DMS114 treated with DMSO at 0.1 percent for 48 hours (cell line): Measurements from ENCODE around the gene CCSAP.

Source experiments
- DNase-seq: peaks from one replicate; lab custom pipeline; 2025; ENCODE audit not compliant: unreplicated experiment; lab: John Stamatoyannopoulos, UW

CCSAP gene

GRCh38 chr1:229326601-229327000, 16.2 kb downstream of the CCSAP start:
- DNase-seq = no peak

- DNase-seq = no peak
Observed at GRCh38 chr1:229325853-229326487, 16.9 kb downstream of the CCSAP start.

GRCh38 chr1:229325401-229325800, 17.4 kb downstream of the CCSAP start:
- no peak for DNase-seq

GRCh38 chr1:229323885-229324553, 18.8 kb downstream of the CCSAP start:
- no peak for DNase-seq

- DNase-seq = no peak
Observed at GRCh38 chr1:229323201-229323600, 19.6 kb downstream of the CCSAP start.

- no peak for DNase-seq
Observed at GRCh38 chr1:229319487-229319886, 23.4 kb downstream of the CCSAP start.

GRCh38 chr1:229318056-229318455, 24.8 kb downstream of the CCSAP start:
- DNase-seq = no peak

- no peak for DNase-seq
Observed at GRCh38 chr1:229316166-229316565, 26.7 kb downstream of the CCSAP start.

GRCh38 chr1:229310833-229311232, 32.0 kb downstream of the CCSAP start:
- no peak for DNase-seq

GRCh38 chr1:229309684-229310083, 33.2 kb downstream of the CCSAP start:
- DNase-seq = no peak

- no peak for DNase-seq
Observed at GRCh38 chr1:229309074-229309473, 33.8 kb downstream of the CCSAP start.

- DNase-seq = no peak
Observed at GRCh38 chr1:229305392-229305791, 37.5 kb downstream of the CCSAP start.

GRCh38 chr1:229303855-229304254, 39.0 kb downstream of the CCSAP start:
- no peak for DNase-seq

- no peak for DNase-seq
Observed at GRCh38 chr1:229302740-229303139, 40.1 kb downstream of the CCSAP start.

- no peak for DNase-seq
Observed at GRCh38 chr1:229300099-229300757, 42.6 kb downstream of the CCSAP start.

GRCh38 chr1:229298887-229299503, 43.9 kb downstream of the CCSAP start:
- DNase-seq = no peak

- DNase-seq = no peak
Observed at GRCh38 chr1:229298420-229298819, 44.4 kb downstream of the CCSAP start.

- no peak for DNase-seq
Observed at GRCh38 chr1:229297746-229298145, 45.1 kb downstream of the CCSAP start.

- DNase-seq = no peak
Observed at GRCh38 chr1:229296541-229296941, 46.3 kb downstream of the CCSAP start.

- DNase-seq = no peak
Observed at GRCh38 chr1:229295745-229296144, 47.1 kb downstream of the CCSAP start.

- DNase-seq = no peak
Observed at GRCh38 chr1:229293528-229294204, 49.2 kb downstream of the CCSAP start.
